MM.1S (cell line): ENCODE data around the gene PXYLP1.

Experiments used
- DNase-seq: peaks from one replicate; pipeline ENCODE4 v3.0.0-alpha.2; 2015
- H2AFZ ChIP-seq: fragments of 300-600 bp; sonication (generic); 2 replicates; pipeline ENCODE4 v1.6.0; 2016; ENCODE audit warnings: antibody characterized with exemption, low read length
- H3F3A ChIP-seq: fragments of 300-600 bp; sonication (generic); 2 replicates; pipeline ENCODE4 v1.6.1; 2016; ENCODE audit warnings: mild to moderate bottlenecking, antibody characterized with exemption, low read length, moderate library complexity, mixed read lengths; ENCODE audit not compliant: insufficient read depth
- H3K27ac ChIP-seq: fragments of 300-600 bp; sonication (generic); 2 replicates; pipeline ENCODE4 v1.5.1; 2016; ENCODE audit warnings: mild to moderate bottlenecking, low read length
- H3K27me3 ChIP-seq: fragments of 300-600 bp; sonication (generic); replicated peaks from 2 replicates; pipeline ENCODE4 v1.6.0; 2016; ENCODE audit warnings: low read length; ENCODE audit not compliant: insufficient read depth
- H3K36me3 ChIP-seq: fragments of 300-600 bp; sonication (generic); replicated peaks from 2 replicates; pipeline ENCODE4 v1.6.1; 2016; ENCODE audit warnings: mild to moderate bottlenecking, low read length, mixed read lengths; ENCODE audit not compliant: insufficient read depth
- H3K4me1 ChIP-seq: fragments of 300-600 bp; sonication (generic); 2 replicates; pipeline ENCODE4 v1.6.1; 2016; ENCODE audit warnings: low read length, mixed read lengths
- H3K4me2 ChIP-seq: fragments of 300-600 bp; sonication (generic); 2 replicates; pipeline ENCODE4 v1.6.0; 2016; ENCODE audit warnings: low read depth, low read length
- H3K4me3 ChIP-seq: fragments of 300-600 bp; sonication (generic); 2 replicates; pipeline ENCODE4 v1.5.1; 2016; ENCODE audit warnings: low read length, mixed read lengths
- H3K79me2 ChIP-seq: fragments of 300-600 bp; sonication (generic); 2 replicates; pipeline ENCODE4 v1.6.1; 2016; ENCODE audit warnings: mixed run types, low read length, mixed read lengths
- H3K9ac ChIP-seq: fragments of 300-600 bp; sonication (generic); 2 replicates; pipeline ENCODE4 v1.6.1; 2016; ENCODE audit warnings: low read length, mixed read lengths
- H3K9me2 ChIP-seq: fragments of 300-600 bp; sonication (generic); replicated peaks from 2 replicates; pipeline ENCODE4 v1.6.1; 2016; ENCODE audit warnings: mild to moderate bottlenecking, low read length, mixed read lengths; ENCODE audit not compliant: insufficient read depth
- H3K9me3 ChIP-seq: fragments of 300-600 bp; sonication (generic); replicated peaks from 2 replicates; pipeline ENCODE4 v1.6.1; 2016; ENCODE audit warnings: mild to moderate bottlenecking, low read length, mixed read lengths; ENCODE audit not compliant: insufficient read depth
- H4K20me1 ChIP-seq: fragments of 300-600 bp; sonication (generic); 2 replicates; pipeline ENCODE4 v1.6.1; 2016; ENCODE audit warnings: mild to moderate bottlenecking, low read length, moderate library complexity, mixed read lengths; ENCODE audit not compliant: insufficient read depth
- EZH2 ChIP-seq: fragments of 300-600 bp; sonication (generic); optimal IDR thresholded peaks from 2 replicates; pipeline ENCODE3; 2017; ENCODE audit warnings: low read depth, mild to moderate bottlenecking, antibody characterized with exemption, low read length, mixed read lengths
- EZH2phosphoT487 ChIP-seq: fragments of 300-600 bp; sonication (generic); IDR thresholded peaks from 2 replicates; pipeline ENCODE4 v1.6.1; 2018; ENCODE audit warnings: antibody characterized with exemption, low read length
- TF ChIP-seq, protein P1 (sequence below): fragments of 300-600 bp; sonication (generic); IDR thresholded peaks from 2 replicates; pipeline ENCODE4 v1.5.1; 2016; ENCODE audit warnings: antibody characterized with exemption, low read length, mixed read lengths

PXYLP1 gene

GRCh38 chr3:141275973-141276372 is 44.3 kb downstream of the PXYLP1 start:
- no peak overlapping the region for H3K4me2 ChIP-seq
- no peak for TF ChIP-seq EZH2phosphoT487
- TF ChIP-seq, protein P1, sequence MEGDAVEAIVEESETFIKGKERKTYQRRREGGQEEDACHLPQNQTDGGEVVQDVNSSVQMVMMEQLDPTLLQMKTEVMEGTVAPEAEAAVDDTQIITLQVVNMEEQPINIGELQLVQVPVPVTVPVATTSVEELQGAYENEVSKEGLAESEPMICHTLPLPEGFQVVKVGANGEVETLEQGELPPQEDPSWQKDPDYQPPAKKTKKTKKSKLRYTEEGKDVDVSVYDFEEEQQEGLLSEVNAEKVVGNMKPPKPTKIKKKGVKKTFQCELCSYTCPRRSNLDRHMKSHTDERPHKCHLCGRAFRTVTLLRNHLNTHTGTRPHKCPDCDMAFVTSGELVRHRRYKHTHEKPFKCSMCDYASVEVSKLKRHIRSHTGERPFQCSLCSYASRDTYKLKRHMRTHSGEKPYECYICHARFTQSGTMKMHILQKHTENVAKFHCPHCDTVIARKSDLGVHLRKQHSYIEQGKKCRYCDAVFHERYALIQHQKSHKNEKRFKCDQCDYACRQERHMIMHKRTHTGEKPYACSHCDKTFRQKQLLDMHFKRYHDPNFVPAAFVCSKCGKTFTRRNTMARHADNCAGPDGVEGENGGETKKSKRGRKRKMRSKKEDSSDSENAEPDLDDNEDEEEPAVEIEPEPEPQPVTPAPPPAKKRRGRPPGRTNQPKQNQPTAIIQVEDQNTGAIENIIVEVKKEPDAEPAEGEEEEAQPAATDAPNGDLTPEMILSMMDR = no peak
- no peak for TF ChIP-seq EZH2
- H3K79me2 ChIP-seq = no peaks in the 10 kb centered on the region
- H3K9me2 ChIP-seq = no peaks in the 10 kb centered on the region
- H3K9me3 ChIP-seq = no peaks in the 10 kb centered on the region
- no peak overlapping the region for H3K9ac ChIP-seq
- H3K4me1 ChIP-seq = no peaks in the 10 kb centered on the region
- DNase-seq = no peak
- no peaks in the 10 kb centered on the region for H3K36me3 ChIP-seq
- H2AFZ ChIP-seq = no peak overlapping the region
- no peak overlapping the region for H3K27ac ChIP-seq
- H4K20me1 ChIP-seq = no peaks in the 10 kb centered on the region
- no peaks in the 10 kb centered on the region for H3K27me3 ChIP-seq
- no peaks in the 10 kb centered on the region for H3F3A ChIP-seq
- no peak overlapping the region for H3K4me3 ChIP-seq

GRCh38 chr3:141276398-141276797 is 44.8 kb downstream of the PXYLP1 start:
- H3K4me3 ChIP-seq = no peak overlapping the region

GRCh38 chr3:141277451-141277850 is 45.8 kb downstream of the PXYLP1 start:
- H3K27me3 ChIP-seq = no peaks in the 10 kb centered on the region
- DNase-seq = no peak
- H3K36me3 ChIP-seq = no peaks in the 10 kb centered on the region
- no peaks in the 10 kb centered on the region for H3K9me3 ChIP-seq
- no peak overlapping the region for H3K9ac ChIP-seq
- H3K4me3 ChIP-seq = no peak overlapping the region
- no peak overlapping the region for H3K27ac ChIP-seq
- no peak for TF ChIP-seq EZH2phosphoT487
- TF ChIP-seq, protein P1 = no peak
- no peak for TF ChIP-seq EZH2
- no peak overlapping the region for H3K4me2 ChIP-seq
- no peaks in the 10 kb centered on the region for H3K9me2 ChIP-seq
- H4K20me1 ChIP-seq = no peaks in the 10 kb centered on the region
- H2AFZ ChIP-seq = no peak overlapping the region
- H3K4me1 ChIP-seq = no peaks in the 10 kb centered on the region
- H3K79me2 ChIP-seq = no peaks in the 10 kb centered on the region
- no peaks in the 10 kb centered on the region for H3F3A ChIP-seq

More at GRCh38 chr3:141276398-141276797, 44.8 kb downstream of the PXYLP1 start:
- no peaks in the 10 kb centered on the region for H3K9me3 ChIP-seq
- H3K9me2 ChIP-seq = no peaks in the 10 kb centered on the region
- no peak for DNase-seq
- H3K4me1 ChIP-seq = no peaks in the 10 kb centered on the region
- no peaks in the 10 kb centered on the region for H3F3A ChIP-seq
- H4K20me1 ChIP-seq = no peaks in the 10 kb centered on the region
- no peak overlapping the region for H2AFZ ChIP-seq
- H3K4me2 ChIP-seq = no peak overlapping the region
- H3K27ac ChIP-seq = no peak overlapping the region
- H3K9ac ChIP-seq = no peak overlapping the region
- no peaks in the 10 kb centered on the region for H3K36me3 ChIP-seq
- no peak for TF ChIP-seq EZH2phosphoT487
- TF ChIP-seq, protein P1 = no peak
- TF ChIP-seq EZH2 = no peak
- H3K79me2 ChIP-seq = no peaks in the 10 kb centered on the region
- H3K27me3 ChIP-seq = no peaks in the 10 kb centered on the region
